GM19328 (cell line): Measurements from ENCODE around the gene SP5.
"Not testable (repeated sequence)": the region's sequence is repeated elsewhere in the genome, so short reads cannot be mapped to it uniquely, and the experiment has no call there.

ENCODE experiments used
- ATAC-seq: cut with Tn5 transposase; IDR thresholded peaks from one replicate; pipeline ENCODE4 v1.9.1; 2021; ENCODE audit warnings: mild to moderate bottlenecking, moderate library complexity; ENCODE audit not compliant: unreplicated experiment

SP5 gene

DNA sequence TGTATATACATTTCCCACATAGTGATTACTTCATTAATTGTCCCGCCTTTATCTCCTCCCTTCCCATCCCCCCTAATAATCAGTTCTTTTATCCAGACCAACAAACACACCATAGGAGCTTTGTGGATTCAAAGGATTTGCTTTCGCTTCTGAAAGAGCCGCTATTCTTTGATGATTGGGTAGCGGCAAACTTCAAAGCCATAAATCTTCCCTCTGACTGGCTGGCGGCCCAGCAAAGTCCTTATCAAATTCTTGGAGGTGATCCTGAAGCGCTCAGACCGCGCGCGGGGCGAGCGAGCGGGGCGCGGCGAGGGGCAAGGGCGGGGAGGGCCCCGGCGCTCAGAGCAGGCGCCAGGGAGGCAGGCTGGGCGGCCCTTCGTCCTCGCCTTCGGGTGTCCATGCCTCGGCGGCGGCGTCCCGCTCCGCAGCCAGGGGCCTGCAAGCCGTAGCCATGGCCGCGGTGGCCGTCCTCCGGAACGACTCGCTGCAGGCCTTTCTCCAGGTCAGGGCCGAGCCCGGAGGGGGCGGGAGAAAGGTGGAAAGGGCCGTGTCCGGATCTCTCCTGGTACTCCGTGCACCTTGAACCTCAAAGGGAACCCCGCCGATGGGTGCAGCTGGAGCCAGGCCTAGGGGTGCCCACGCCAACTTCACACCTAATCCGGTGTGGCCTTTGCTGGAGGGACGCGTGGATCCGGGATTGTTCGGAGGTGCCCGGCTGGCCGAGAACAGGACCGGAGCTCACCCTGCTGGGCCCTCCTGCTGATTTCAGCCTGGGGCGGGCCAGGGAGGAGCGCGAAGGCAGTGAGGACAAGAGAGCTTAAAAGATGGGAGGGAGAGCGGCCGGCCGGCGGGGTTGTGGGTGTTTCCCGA, at the start of gene SP5:
TSS of gene SP5 (plus strand) at position 276 of the 870 bp plus-strand sequence. CDS start at position 452, 176 bp downstream.
- ATAC-seq = no peak

DNA sequence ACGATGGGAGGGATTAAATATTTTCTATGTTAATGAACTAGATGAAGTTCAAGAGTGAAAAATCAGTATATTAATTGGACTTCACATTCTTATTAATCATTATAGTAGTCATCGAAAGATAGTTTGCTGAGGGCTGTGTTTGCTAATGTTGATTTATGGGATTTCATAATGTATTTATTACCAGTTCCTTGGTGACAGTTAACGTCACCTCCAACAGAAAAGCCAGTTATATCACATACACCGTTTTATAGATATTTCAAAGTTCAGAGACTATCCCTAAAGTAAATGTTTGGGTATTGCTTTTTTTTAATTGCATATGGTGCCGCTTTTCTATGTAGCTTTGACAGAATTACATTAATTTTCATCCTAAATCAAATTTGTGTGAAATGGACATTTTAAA, 49.4 kb upstream of the SP5 start:
- no peak for ATAC-seq

GRCh38 chr2:170669909-170670308, 45.2 kb upstream of the SP5 start:
- no peak for ATAC-seq

GRCh38 chr2:170670651-170671050, 44.5 kb upstream of the SP5 start:
- ATAC-seq = no peak

DNA sequence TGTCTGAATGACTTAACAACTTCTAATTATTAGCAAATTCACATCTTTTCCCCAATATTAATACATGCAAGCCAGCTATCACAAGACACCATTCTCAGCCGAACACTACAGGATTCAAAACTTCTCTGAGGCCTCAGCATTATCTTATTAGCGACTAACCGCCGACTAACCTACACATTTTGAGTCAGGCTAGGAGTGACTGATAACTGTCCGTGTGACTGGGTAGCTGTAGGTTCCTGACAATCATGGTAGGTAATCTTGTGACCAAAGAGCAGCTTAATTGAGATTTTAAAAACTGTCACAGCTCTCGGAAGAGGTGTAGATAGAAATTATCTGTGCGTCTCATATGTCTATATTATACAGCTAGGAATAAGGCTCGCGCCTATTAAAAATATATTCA, 44.1 kb upstream of the SP5 start:
- ATAC-seq = no peak

DNA sequence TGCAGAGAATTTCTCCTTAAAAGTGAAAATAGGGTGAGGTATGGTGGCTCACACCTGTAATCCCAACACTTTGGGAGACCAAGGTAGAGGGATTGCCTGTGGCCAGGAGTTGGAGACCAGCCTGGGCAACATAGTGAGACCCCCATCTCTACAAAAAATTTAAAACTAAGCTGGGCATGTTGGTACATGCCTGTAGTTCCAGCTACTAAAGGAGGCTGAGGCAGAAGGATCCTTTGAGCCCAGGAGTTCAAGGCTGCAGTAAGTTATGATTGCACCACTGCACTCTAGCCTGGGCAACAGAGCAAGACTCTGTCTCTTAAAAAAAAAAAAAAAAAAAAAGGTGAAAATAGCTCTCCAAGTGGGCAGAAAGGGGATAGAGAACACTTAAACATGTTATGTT, 40.9 kb upstream of the SP5 start:
- not testable (repeated sequence) for ATAC-seq

GRCh38 chr2:170675701-170676100, 39.4 kb upstream of the SP5 start:
- no peak for ATAC-seq

DNA sequence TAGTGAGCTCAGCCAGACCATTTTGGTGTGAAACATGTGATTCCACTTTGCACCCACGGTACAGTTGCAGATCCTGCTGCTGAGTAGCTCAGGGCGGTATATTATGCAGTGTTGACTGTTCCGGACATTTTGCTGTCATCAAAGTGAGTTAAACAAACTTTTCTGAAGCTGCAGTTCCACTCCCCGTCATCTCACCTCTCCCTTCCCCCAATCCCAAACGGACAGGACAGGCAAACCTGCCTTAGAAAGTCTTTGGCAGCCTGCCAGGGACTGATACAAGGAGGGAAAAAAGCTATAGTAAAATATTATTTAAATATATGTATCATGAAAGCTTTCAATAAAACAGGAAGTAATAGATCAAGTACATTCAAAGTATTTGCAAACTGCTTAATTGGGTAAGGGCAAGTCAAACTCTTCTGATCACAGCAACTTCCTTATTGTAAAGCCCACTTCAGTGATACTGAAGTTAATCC, 35.5 kb upstream of the SP5 start:
- no peak for ATAC-seq

GRCh38 chr2:170680172-170680941, 34.8 kb upstream of the SP5 start:
- peak; percentile 58 for ATAC-seq

DNA sequence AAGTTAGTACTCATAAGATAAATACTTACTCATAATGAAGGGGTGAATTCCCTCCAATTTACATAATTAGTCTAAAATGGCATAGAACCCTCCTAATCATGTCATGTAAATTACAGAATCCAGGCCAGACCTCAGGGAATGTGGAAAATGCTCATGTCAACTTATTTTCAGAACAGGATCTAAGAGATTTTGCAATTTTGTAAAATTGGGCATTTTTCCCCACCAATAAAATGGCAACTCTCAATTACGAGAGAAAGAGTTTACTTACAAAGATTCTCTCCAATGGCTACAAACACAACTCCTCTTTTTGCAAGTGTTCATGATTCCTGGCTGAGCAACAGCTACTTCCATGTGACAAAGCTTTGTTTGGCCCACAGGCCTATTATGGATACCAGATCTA, 33.8 kb upstream of the SP5 start:
- no peak for ATAC-seq

GRCh38 chr2:170685591-170685990, 29.5 kb upstream of the SP5 start:
- ATAC-seq = no peak

DNA sequence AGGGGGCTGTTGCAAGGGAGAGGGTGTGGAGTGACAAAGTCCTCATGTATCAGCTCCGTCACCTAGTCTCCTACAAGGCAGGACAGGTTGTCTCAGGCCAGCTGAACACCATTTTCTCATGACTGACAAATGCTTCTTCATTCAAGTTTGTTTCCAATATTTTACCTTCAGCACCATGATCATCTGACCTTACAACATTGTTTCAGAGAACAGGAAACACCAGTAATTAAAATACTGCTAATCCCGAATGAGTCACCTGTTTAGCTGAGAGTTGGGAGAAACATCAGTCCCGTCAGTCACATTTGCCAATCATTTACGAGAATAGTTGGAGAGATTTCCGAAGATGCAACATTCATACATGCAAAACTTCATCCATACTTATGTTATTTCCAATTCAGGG, 25.7 kb upstream of the SP5 start:
- ATAC-seq = no peak

DNA sequence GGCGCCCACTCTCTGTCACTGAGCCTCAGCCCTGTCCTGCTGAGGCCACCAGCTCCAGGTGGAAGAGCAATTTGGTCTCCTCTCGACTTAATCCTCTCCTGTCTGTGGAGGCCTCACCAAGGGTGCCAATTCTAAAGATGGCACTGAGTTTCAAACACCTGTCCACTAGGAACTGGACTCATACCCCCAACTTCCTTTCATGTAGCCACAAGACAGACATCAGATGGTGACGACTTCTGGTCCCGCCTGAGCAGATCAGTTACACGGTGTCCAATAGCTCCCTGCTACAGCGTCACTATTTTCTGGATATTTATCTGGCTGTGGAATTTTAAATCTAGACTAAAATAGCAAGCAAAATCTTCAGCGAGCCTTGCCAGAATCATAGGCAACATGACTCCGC, 24.5 kb upstream of the SP5 start:
- ATAC-seq = no peak

DNA sequence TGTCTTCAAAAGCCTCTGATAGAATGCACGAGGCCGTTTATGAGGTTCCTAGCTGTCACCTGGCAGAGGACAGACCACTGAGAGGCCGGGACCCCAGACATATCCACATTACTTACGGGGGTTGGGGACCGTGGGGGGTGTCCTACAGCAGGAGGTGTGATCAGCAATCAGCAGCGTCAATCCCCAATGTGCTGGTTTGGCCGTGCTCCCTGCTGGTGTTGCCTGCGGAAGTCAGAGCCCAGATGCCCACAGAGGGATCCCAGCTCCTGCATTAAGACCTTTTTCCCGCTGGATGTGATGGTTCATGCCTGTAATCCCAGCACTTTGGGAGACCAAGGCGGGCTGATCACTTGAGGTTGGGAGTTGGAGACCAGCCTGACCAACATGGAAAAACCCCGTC, 20.8 kb upstream of the SP5 start:
- ATAC-seq = no peak

- ATAC-seq = no peak
These were observed 19.4 kb upstream of the SP5 start for GRCh38 chr2:170695521-170696410.

GRCh38 chr2:170696948-170697347, 18.2 kb upstream of the SP5 start:
- no peak for ATAC-seq

DNA sequence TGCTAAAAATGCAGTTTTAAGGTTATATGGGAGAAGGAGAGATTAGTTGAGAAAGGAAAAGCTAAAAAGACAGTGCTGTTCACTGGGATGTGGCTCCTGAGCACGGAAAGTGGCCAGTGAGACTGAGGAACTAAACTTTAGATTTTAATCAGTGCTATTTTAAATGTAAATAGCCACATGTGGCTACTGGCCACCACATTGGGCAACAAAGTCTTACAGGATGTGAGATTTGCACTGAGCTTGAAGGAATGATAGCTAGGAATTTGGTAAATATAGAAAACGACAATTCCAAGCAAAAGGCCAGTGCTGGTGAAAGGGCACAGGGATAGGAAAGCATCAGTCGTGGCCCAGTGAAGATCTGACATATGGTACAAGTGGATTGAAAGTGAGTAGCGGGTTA, 14.1 kb upstream of the SP5 start:
- no peak for ATAC-seq

- no peak for ATAC-seq
These were observed 11.2 kb upstream of the SP5 start for GRCh38 chr2:170703776-170704476.

DNA sequence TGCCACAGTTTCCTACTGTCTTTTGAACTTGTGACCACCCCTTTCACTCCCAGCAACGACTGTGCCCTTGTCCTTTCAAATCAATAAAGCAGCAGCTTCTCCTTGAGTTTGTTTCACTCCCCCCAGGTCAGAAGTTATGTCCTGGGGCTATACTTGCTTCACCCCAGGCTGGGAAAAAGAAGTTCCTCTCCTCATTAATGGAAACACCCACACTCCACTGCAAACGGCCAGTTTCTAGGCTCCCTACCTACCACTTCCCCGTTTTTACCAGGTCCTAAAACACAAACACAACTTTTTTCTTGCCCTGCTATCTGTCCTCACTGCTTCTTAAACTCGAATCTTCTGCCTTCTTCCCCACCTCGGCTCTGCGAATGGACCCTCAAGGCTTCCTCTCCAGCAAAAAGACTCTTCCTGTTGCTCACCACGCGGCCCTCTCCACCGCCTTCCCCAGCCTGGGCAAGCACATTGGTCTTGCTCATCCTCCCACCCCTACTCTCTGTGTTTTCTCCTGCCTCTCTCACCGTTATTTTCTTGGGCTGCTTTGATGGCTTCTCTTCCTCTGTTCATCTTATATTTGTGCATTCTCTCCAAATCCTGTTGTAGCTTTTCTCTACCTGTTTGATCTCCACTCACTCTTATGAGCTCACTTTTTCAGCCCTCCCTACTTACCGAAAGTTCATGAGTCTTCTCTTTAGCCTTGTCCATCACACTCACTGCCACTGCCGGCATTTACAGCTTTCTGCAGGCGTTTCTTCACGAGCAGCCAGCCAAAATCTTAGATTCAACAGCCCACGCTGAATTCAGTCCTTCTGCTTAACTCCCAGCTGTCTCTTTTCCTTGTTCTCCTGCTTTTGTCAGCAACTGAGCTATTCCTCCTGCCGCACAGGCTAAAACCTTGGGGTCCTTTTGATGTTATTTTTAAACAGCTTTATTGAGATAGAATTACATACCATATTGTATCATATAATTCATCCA, 7.0 kb upstream of the SP5 start:
- ATAC-seq = no peak
